Psoas muscle (tissue), 8 donors: ENCODE measurements around the gene DNAJB2. TPM values are rescaled to one million over a fixed set of nuclear protein-coding genes. Genes with fewer than 3 reads are reported as not detected.

Experiments
- ATAC-seq, 4 donors: fragments of 200-7000 bp; cut with Tn5 transposase; one replicate each; pipeline ENCODE4 v1.9.1; 2020; ENCODE audit warnings: moderate library complexity in 3 of 4, mild to moderate bottlenecking in 2 of 4
- DNase-seq, 2 donors: peaks; one replicate each; pipeline ENCODE4 v3.0.0-alpha.2; 2020
- H3K27ac ChIP-seq: fragments of 200-600 bp; one replicate; pipeline ENCODE4 v1.8.0; 2022
- H3K27me3 ChIP-seq, 3 donors: fragments of 200-600 bp in 1 of 3; one replicate each; pipeline versions ENCODE4 v1.6.1 to v1.8.0; 2013 to 2022; ENCODE audit warnings: low read length in 2 of 3, mild to moderate bottlenecking in 2 of 3, moderate library complexity in 1 of 3; ENCODE audit not compliant: insufficient read depth in 3 of 3
- H3K36me3 ChIP-seq, 2 donors: fragments of 200-600 bp in 1 of 2; one replicate each; pipeline versions ENCODE4 v1.6.1 to v1.8.0; 2013 to 2022; ENCODE audit warnings: low read depth in 1 of 2, mild to moderate bottlenecking in 1 of 2, moderate library complexity in 1 of 2; ENCODE audit not compliant: insufficient read depth in 1 of 2
- H3K4me1 ChIP-seq: fragments of 200-600 bp; one replicate; pipeline ENCODE4 v1.8.0; 2022
- H3K4me3 ChIP-seq: fragments of 200-600 bp; one replicate; pipeline ENCODE4 v1.8.0; 2022; ENCODE audit warnings: mild to moderate bottlenecking
- H3K9me3 ChIP-seq: fragments of 200-600 bp; one replicate; pipeline ENCODE4 v1.8.0; 2022
- WGBS, 3 donors: extraction: QIAGEN DNeasy Blood & Tissue Kit; methylation state at CpG; one replicate each; pipeline versions ENCODE4 v1.1.6 to v1.1.7; 2013; 5-methylcytosine and 5-hydroxymethylcytosine counted together
- intact Hi-C, 2 donors: fragments of 100-400 bp; cut with DNase I; formaldehyde crosslinking; loops; one replicate each; pipeline versions ENCODE4 v1.11.0 to v1.14.2; 2022
- polyA plus RNA-seq, 3 donors: library from polyadenylated mRNA; stranded (reverse); fragments of 200-250 nt; gene quantifications; one replicate each; pipeline ENCODE4 v1.2.3, GENCODE V29; 2013
- total RNA-seq, 4 donors: library from RNA; stranded (reverse); fragmentation: NEBNext Ultra II Directional in 2 of 4; extraction: Animal tissue kit (Norgen Biotek cat#: 25700) in 2 of 4; gene quantifications; one replicate each; pipeline versions ENCODE4 v1.2.1 to v1.2.4, GENCODE V29; 2021 to 2023
- TF ChIP-seq, protein P1 (sequence below): fragments of 200-600 bp; IDR thresholded peaks from one replicate; pipeline ENCODE4 v1.8.0; 2022; ENCODE audit warnings: antibody characterized with exemption
- donor health status: healthy with polysubstance abuse.
- donor health status: DM: no; HTN: no; CAD: no; lungs with moderate emphysema.
- donor health status: Bipolar disorder and iron deficiency.
- donor health status: healthy.
- donor health status: DM: yes; HTN: yes; CAD: no.
- donor health status: DM: no; HTN: no; CAD: no.
- donor health status: DM: no; HTN: no; CAD: no.
- donor health status: DM: yes; HTN: yes; CAD: no.

Gene DNAJB2
- total and polyA plus RNA-seq, 7 donors, result 93.1 to 204 (median 105) TPM

DNA sequence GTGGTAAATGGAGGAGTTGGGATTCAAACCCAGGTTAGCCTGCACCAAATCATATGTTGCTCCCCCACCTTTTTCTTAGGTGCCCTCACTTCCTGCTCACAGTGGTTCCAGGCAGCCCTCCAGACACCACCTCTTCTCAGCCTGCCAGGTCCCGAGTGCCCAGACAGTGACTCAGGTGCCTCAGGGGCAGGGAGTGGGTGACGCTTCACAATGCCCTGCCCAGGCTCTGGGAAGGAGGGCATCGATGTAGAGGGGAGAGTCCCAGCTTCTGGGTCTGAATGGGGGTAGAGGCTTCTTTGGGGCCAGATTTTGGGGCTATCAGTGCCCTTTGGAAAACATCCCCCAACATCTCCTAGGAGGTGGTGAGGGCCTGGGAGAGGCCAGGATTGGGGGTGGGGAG is 5.2 kb upstream of the DNAJB2 start:
- TF ChIP-seq, protein P1, sequence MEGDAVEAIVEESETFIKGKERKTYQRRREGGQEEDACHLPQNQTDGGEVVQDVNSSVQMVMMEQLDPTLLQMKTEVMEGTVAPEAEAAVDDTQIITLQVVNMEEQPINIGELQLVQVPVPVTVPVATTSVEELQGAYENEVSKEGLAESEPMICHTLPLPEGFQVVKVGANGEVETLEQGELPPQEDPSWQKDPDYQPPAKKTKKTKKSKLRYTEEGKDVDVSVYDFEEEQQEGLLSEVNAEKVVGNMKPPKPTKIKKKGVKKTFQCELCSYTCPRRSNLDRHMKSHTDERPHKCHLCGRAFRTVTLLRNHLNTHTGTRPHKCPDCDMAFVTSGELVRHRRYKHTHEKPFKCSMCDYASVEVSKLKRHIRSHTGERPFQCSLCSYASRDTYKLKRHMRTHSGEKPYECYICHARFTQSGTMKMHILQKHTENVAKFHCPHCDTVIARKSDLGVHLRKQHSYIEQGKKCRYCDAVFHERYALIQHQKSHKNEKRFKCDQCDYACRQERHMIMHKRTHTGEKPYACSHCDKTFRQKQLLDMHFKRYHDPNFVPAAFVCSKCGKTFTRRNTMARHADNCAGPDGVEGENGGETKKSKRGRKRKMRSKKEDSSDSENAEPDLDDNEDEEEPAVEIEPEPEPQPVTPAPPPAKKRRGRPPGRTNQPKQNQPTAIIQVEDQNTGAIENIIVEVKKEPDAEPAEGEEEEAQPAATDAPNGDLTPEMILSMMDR, result no peak
- Histone ChIP-seq H3K4me1 (peaks cover 16% of the 10 kb centered on the region), H3K27ac (peak overlapping the region; percentile 89), H3K36me3 (no peaks in the 10 kb centered on the region), H3K27me3 (no peaks in the 10 kb centered on the region), H3K9me3 (no peaks in the 10 kb centered on the region), H3K4me3 (no peak overlapping the region)
- DNase-seq, result no peak
- peak; percentile 50 to 82 (median 74) for ATAC-seq
- 34 to 81% (median 74%) methylated on average over 3 of the region's 3 CpGs for whole genome bisulfite sequencing, 3 donors
- intact Hi-C loops, result loop anchor here in 1 of 2 donors (2.0 kb wide), 1 partner anchor 19 kb away; no protein-coding TSS in a partner anchor

DNA sequence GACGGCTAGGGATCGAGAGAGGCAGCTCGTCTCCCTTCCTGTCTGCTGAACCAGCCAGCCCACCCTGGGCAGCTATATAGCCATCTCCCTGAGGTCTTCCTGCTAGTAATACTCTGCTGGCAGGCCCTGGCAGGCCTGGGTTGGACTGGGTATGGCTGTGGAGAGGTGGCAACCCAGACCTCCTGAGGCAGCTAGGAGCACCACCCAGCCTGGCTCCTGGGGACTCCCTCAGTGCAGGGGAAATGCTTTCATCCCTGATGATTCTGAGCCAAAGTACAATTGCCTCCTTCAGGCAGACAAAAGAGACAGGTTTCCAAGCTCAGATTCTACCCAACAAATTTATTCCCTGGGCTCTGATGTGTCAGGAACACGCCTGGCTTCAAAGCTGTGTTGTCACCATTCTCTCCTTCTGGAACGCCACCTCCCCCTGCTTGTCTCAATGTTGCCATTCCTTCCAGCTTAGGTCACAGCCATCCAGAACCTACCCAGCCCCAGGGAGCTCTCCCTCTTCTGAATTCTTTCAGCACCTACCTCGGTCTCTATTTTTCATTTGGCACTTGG is 4.7 kb upstream of the DNAJB2 start:
- Histone ChIP-seq H3K36me3 (no peaks in the 10 kb centered on the region), H3K27me3 (no peaks in the 10 kb centered on the region), H3K4me1 (peaks cover 16% of the 10 kb centered on the region), H3K4me3 (no peak overlapping the region), H3K9me3 (no peaks in the 10 kb centered on the region), H3K27ac (peak overlapping the region; percentile 89)
- TF ChIP-seq, protein P1, result no peak
- DNase-seq (no peak), ATAC-seq (peak; percentile 62 to 67 (median 64))
- WGBS, 3 donors, result 13 to 26% (median 24%) methylated on average over 6 of the region's 6 CpGs
- intact Hi-C loops, result no loop called here

DNA sequence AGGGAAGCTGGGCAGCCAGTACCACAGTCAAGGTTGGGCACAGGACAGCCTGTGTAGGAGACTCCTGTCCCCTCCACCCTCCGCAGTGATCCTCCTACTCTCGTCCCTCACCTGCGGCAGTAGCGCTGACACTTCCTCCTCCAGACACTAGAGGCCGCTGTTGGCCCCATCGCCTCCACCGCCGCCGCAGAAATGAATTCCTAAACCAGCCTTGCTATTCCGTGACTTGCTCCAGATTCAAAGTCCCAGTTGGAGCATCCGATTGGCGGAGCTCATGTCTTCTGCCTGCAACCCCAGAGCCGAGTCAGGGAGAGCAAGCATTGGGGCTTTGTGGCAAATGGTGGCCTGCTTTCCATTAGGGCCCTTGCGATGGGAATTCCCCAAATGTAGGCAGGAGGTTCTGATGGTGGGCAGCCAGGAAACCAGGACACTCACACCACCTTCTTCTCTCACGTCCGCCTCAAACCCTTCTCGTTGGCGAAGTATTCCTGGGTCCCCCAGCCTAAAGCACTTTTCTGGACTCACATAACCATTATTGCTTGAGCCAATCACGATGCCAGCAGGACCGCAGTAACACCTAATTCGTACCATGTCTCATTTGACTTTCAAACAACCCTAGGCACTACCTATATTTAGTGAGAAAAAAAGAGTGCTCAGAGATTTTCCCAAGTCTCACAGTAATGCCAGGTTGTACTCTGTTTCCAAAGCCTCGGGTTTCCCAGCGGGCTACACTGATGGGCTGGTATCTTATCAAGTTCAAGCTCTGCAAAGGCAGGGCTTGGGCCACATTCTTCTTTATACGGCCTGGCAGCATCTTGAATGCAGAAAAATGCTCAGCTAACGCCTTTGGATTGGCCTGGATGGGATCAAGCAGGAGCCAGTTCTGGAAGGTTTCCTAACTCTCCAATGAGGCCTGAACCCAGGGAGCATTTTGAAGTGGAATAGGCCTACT is 1.2 kb upstream of the DNAJB2 start:
- no peaks in the 10 kb centered on the region for H3K9me3 ChIP-seq
- peak overlapping the region; percentile 92 for H3K4me3 ChIP-seq
- no peaks in the 10 kb centered on the region for H3K27me3 ChIP-seq
- 24 to 28% (median 25%) methylated on average over 25 of the region's 25 CpGs for WGBS, 3 donors
- TF ChIP-seq, protein P1, result peak; percentile 97
- H3K4me1 ChIP-seq, result peaks cover 30% of the 10 kb centered on the region
- peak; percentile 75 to 85 for DNase-seq
- H3K27ac ChIP-seq, result peak overlapping the region; percentile 98
- ATAC-seq, result peak; percentile 29 to 60 (median 50)
- peaks cover 0 to 30% of the 10 kb centered on the region in 2 donors for H3K36me3 ChIP-seq
- intact Hi-C loops, result loop anchor here in 1 of 2 donors (1.0 kb wide), 1 partner anchor 16 kb away; no protein-coding TSS in a partner anchor

DNA sequence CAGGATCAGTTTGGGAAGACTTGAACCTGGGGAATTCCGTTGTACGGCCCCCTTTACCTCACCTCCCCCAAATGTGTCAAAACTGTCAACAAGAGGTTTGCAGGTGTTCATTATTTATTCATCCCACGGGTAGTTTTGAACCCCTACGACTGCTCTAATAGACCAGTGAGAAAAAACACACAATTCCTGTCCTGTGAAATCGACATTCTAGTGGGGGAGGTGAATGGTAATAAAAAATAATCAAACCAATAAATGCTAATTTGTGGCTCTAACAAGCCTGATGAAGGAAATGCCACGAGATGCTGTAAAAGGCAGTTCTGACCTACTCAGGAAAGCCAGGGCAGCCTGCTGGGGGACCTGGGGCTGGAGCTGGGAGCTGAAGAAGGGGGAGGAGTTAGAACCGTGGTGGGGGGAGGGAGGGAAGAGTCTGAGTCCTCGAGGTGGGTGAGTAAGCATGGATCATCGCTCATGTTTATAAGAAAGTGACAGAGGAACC is 463 bp upstream of the DNAJB2 start:
- DNase-seq (no peak), ATAC-seq (peak in 1 of 4 donors; percentile 72)
- H3K4me3 ChIP-seq, result peak overlapping the region; percentile 92
- intact Hi-C loops, result loop anchor here in 1 of 2 donors (1.0 kb wide), 1 partner anchor 16 kb away; no protein-coding TSS in a partner anchor
- no peaks in the 10 kb centered on the region for H3K9me3 ChIP-seq
- H3K36me3 ChIP-seq, result peaks cover 0 to 37% of the 10 kb centered on the region in 2 donors
- H3K27ac ChIP-seq, result peak overlapping the region; percentile 98
- H3K4me1 ChIP-seq, result peaks cover 30% of the 10 kb centered on the region
- no peaks in the 10 kb centered on the region for H3K27me3 ChIP-seq
- 11 to 15% (median 14%) methylated on average over 9 of the region's 9 CpGs for WGBS, 3 donors
- TF ChIP-seq, protein P1, result no peak
